Measurements from ENCODE around the gene LZTS2. TPM values are rescaled to one million over a fixed set of nuclear protein-coding genes. Genes with fewer than 3 reads are reported as not detected.

The LZTS2 gene
- total and polyA plus RNA-seq, 2 of the 8 experiments (the other 6 are each of a cell fraction or from before 2014, with no cell fraction given), result 75.7 to 99.5 TPM

- Histone ChIP-seq H3K4me3 (ENCODE audit: extremely low read depth in 1 of 4, insufficient read depth in 2 of 4, low read depth in 3 of 4, low read length in 4 of 4) (peak overlapping the region in 2 of 4 experiments; percentile 64 to 97; a peak in 3 of 8 replicates), H3K4me2 (ENCODE audit: insufficient read depth in 1 of 2, low read depth in 2 of 2, low read length in 2 of 2) (peak overlapping the region; percentile 89 to 90; a peak in 3 of 4 replicates), H2BK120ac (replicated peaks; ENCODE audit: low read depth, low read length) (no peak overlapping the region), H2BK15ac (ENCODE audit: low read length) (no peak overlapping the region), H2AFZ (ENCODE audit: low read length) (no peak overlapping the region), H3K14ac (ENCODE audit: insufficient read length) (no peak overlapping the region), H3K4me1 (replicated peaks in 1 of 4; ENCODE audit: control insufficient read depth in 3 of 4, insufficient read depth in 4 of 4, low read length in 3 of 4) (peaks cover 7 to 19% (median 10%) of the 10 kb centered on the region in 4 experiments), H4K20me1 (replicated peaks in 1 of 2; ENCODE audit: control insufficient read depth in 1 of 2, insufficient read depth in 2 of 2, low read length in 2 of 2) (peaks cover 0 to 5% of the 10 kb centered on the region in 2 experiments), H3K27ac (ENCODE audit: low read depth, low read length) (no peak overlapping the region), H3K79me1 (ENCODE audit: low read depth, low read length) (no peaks in the 10 kb centered on the region), H3K23me2 (ENCODE audit: low read depth, low read length) (peaks cover 9% of the 10 kb centered on the region), H4K91ac (replicated peaks; ENCODE audit: insufficient read length, low read length) (no peak overlapping the region), H3K18ac (ENCODE audit: extremely low read depth, low read length) (no peak overlapping the region), H4K5ac (ENCODE audit: insufficient read length, low read depth, low read length) (no peak overlapping the region), H2BK12ac (ENCODE audit: low read depth, low read length) (no peak overlapping the region), H3K9me3 (ENCODE audit: insufficient read depth in 2 of 2, low read depth in 1 of 2, low read length in 1 of 2) (no peaks in the 10 kb centered on the region), H2BK5ac (ENCODE audit: low read depth, low read length) (no peak overlapping the region), H3K36me3 (ENCODE audit: control insufficient read depth in 2 of 4, insufficient read depth in 4 of 4, low read length in 3 of 4) (peaks cover 0 to 3% (median 0%) of the 10 kb centered on the region in 4 experiments; a peak in 1 of 8 replicates), H3K4ac (replicated peaks; ENCODE audit: insufficient read length, low read depth, low read length) (no peak overlapping the region), H3K79me2 (ENCODE audit: control insufficient read depth in 1 of 2, insufficient read depth in 2 of 2, low read length in 2 of 2) (no peaks in the 10 kb centered on the region), H3K56ac (replicated peaks; ENCODE audit: insufficient read length, low read depth, low read length) (no peak overlapping the region), H3K23ac (ENCODE audit: insufficient read length) (no peak overlapping the region), H3K27me3 (replicated peaks in 1 of 4; ENCODE audit: control insufficient read depth in 3 of 4, extremely low read depth in 1 of 4, insufficient read depth in 3 of 4, low read length in 3 of 4) (peaks cover 0 to 3% (median 1%) of the 10 kb centered on the region in 4 experiments; a peak in 1 of 7 replicates), H2AK5ac (ENCODE audit: low read depth, low read length) (0 out of 2 replicates have a peak overlapping the region, but pooled peaks have one; percentile 55), H3K9ac (replicated peaks in 1 of 4; ENCODE audit: extremely low read depth in 1 of 4, low read depth in 3 of 4, low read length in 3 of 4) (no peak overlapping the region), H2BK20ac (ENCODE audit: low read length) (no peak overlapping the region), H4K8ac (ENCODE audit: extremely low read depth, insufficient read depth, low read length) (no peak overlapping the region)
- WGBS, 2 experiments (ENCODE audit: extremely low coverage in 1 of 2, insufficient coverage in 1 of 2, insufficient read length in 1 of 2, insufficient replicate concordance in 2 of 2, low coverage in 1 of 2, low lambda C conversion rate in 2 of 2, missing lambda C conversion rate in 1 of 2), result 93% methylated on average over 2 of the region's 2 CpGs; no CpG with 5 or more reads in 1 of the 2 experiments
- no peak for FAIRE-seq
- no peak for TF ChIP-seq USF2 (IDR thresholded peaks at IDR 0.05; ENCODE audit: low read length)
- TF ChIP-seq POLR2A (IDR thresholded peaks at IDR 0.05; ENCODE audit: control extremely low read depth in 1 of 2, low read depth in 2 of 2, low read length in 2 of 2), result no peak
- TF ChIP-seq E2F6 (IDR thresholded peaks at IDR 0.05), result no peak
- TF ChIP-seq SP4 (IDR thresholded peaks at IDR 0.05; ENCODE audit: low read length), result no peak
- TF ChIP-seq JUN (IDR thresholded peaks at IDR 0.05; ENCODE audit: low read depth, low read length), result no peak
- no peak for TF ChIP-seq SAP30 (IDR thresholded peaks at IDR 0.05; ENCODE audit: insufficient read depth, insufficient replicate concordance, low read length)
- no peak for TF ChIP-seq TCF12 (IDR thresholded peaks at IDR 0.05; ENCODE audit: low read depth, low read length)
- ChIA-PET POLR2A (ENCODE audit: partially characterized antibody) (interaction anchor here (1.2 to 6.0 kb wide), 6 partner anchors 9 to 53 kb away, joined by 3 to 38 read pairs (median 4); no protein-coding TSS in a partner anchor), CTCF (ENCODE audit: partially characterized antibody) (interaction anchor here (0.6 to 5.4 kb wide), 22 partner anchors 8 to 233 kb away, joined by 3 to 32 read pairs (median 4); partner anchors contain the start of genes MRPL43 and TWNK)
- DNase-seq (ENCODE audit: low read depth in 1 of 2, low spot score in 2 of 2), result no peak
Observed at GRCh38 chr10:100968062-100968736, 31.4 kb upstream of the LZTS2 start.
